GM21717 (cell line): Measurements from ENCODE around the gene SLC5A2.
A peak's percentile ranks its signal among the peaks of the same experiment; 100 is the strongest.
"Not testable (repeated sequence)": the region's sequence is repeated elsewhere in the genome, so short reads cannot be mapped to it uniquely, and the experiment has no call there.

Experiments
- ATAC-seq: cut with Tn5 transposase; IDR thresholded peaks from one replicate; pipeline ENCODE4 v1.9.1; 2021; ENCODE audit warnings: mild to moderate bottlenecking, moderate library complexity; ENCODE audit not compliant: unreplicated experiment

SLC5A2 gene

GRCh38 chr16:31491778-31492418 lies 9.0 kb downstream of the SLC5A2 start:
- no peak for ATAC-seq

- ATAC-seq: no peak
Observed at GRCh38 chr16:31493506-31494125, 10.7 kb downstream of the SLC5A2 start.

GRCh38 chr16:31496670-31497069 lies 13.7 kb downstream of the SLC5A2 start:
- no peak for ATAC-seq

GRCh38 chr16:31498493-31498892 lies 15.6 kb downstream of the SLC5A2 start:
- no peak for ATAC-seq

- ATAC-seq: no peak
Observed at GRCh38 chr16:31499928-31500327, 17.0 kb downstream of the SLC5A2 start.

GRCh38 chr16:31501226-31501965 lies 18.5 kb downstream of the SLC5A2 start:
- no peak for ATAC-seq

GRCh38 chr16:31501966-31502348 lies 19.0 kb downstream of the SLC5A2 start:
- ATAC-seq: no peak

GRCh38 chr16:31502981-31503380 lies 20.1 kb downstream of the SLC5A2 start:
- ATAC-seq: no peak

- ATAC-seq: not testable (repeated sequence)
Observed at GRCh38 chr16:31503555-31503954, 20.6 kb downstream of the SLC5A2 start.

GRCh38 chr16:31504159-31504558 lies 21.2 kb downstream of the SLC5A2 start:
- no peak for ATAC-seq

GRCh38 chr16:31505483-31505882 lies 22.6 kb downstream of the SLC5A2 start:
- no peak for ATAC-seq

- ATAC-seq: peak; percentile 2
Observed at GRCh38 chr16:31507617-31507928, 24.6 kb downstream of the SLC5A2 start.

GRCh38 chr16:31507929-31508705 lies 25.2 kb downstream of the SLC5A2 start, which contains the start of gene RUSF1:
RUSF1 (minus strand) TSS chr16:31508391; CDS start chr16:31508373, 18 bp downstream.
- peak; percentile 78 for ATAC-seq

- ATAC-seq: no peak
Observed at GRCh38 chr16:31508706-31509195, 25.8 kb downstream of the SLC5A2 start.

- no peak for ATAC-seq
Observed at GRCh38 chr16:31513126-31513525, 30.2 kb downstream of the SLC5A2 start.

- ATAC-seq: no peak
Observed at GRCh38 chr16:31513884-31514283, 31.0 kb downstream of the SLC5A2 start.

- no peak for ATAC-seq
Observed at GRCh38 chr16:31517800-31518402, 35.0 kb downstream of the SLC5A2 start.

GRCh38 chr16:31519759-31520431 lies 37.0 kb downstream of the SLC5A2 start:
- no peak for ATAC-seq

GRCh38 chr16:31521368-31521767 lies 38.4 kb downstream of the SLC5A2 start:
- no peak for ATAC-seq

GRCh38 chr16:31522071-31522470 lies 39.1 kb downstream of the SLC5A2 start:
- ATAC-seq: no peak
